H1 (cell line): ENCODE results near the gene RPL19. TPM values are rescaled to one million over a fixed set of nuclear protein-coding genes. Genes with fewer than 3 reads are reported as not detected.

Experiments used
- CTCF ChIA-PET: fragments of 300-600 bp; sonication (Branson Sonifier 250); formaldehyde crosslinking; loops from one replicate; lab custom pipeline; 2021; ENCODE audit not compliant: partially characterized antibody; lab: Charles Lee
- POLR2A ChIA-PET: fragments of 300-600 bp; sonication (Branson Sonifier 250); formaldehyde crosslinking; loops from one replicate; lab custom pipeline; 2021; ENCODE audit warnings: inconsistent platforms; ENCODE audit not compliant: partially characterized antibody; lab: Charles Lee
- DNase-seq, 2 experiments: peaks; one replicate each; pipeline versions ENCODE4 v3.0.0 to v3.0.0-alpha.2; 2010 to 2022; ENCODE audit warnings: low spot score in 2 of 2, low read depth in 1 of 2, mixed read lengths in 1 of 2
- FAIRE-seq: peaks from 2 replicates; lab custom pipeline; 2011; peaks lifted over from hg19 to GRCh38; lab: Jason Lieb, UNC
- H2AFZ ChIP-seq: 2 replicates; pipeline ENCODE4 v1.8.1; 2012; ENCODE audit warnings: low read length, inconsistent platforms
- H2AK5ac ChIP-seq: 2 replicates; pipeline ENCODE4 v1.6.1; 2013; ENCODE audit warnings: low read depth, low read length
- H2BK120ac ChIP-seq: replicated peaks from 2 replicates; pipeline ENCODE3; 2013; ENCODE audit warnings: low read depth, low read length, inconsistent platforms
- H2BK12ac ChIP-seq: 2 replicates; pipeline ENCODE4 v1.6.1; 2013; ENCODE audit warnings: low read depth, low read length
- H2BK15ac ChIP-seq: 2 replicates; pipeline ENCODE4 v1.6.1; 2013; ENCODE audit warnings: low read length
- H2BK20ac ChIP-seq: 2 replicates; pipeline ENCODE4 v1.6.1; 2013; ENCODE audit warnings: low read length
- H2BK5ac ChIP-seq: 2 replicates; pipeline ENCODE4 v1.6.1; 2013; ENCODE audit warnings: low read depth, low read length
- H3K14ac ChIP-seq: 2 replicates; pipeline ENCODE4 v1.6.1; 2013; ENCODE audit warnings: inconsistent platforms; ENCODE audit not compliant: insufficient read length
- H3K18ac ChIP-seq: 2 replicates; pipeline ENCODE4 v1.6.1; 2013; ENCODE audit warnings: low read length; ENCODE audit errors: extremely low read depth
- H3K23ac ChIP-seq: 2 replicates; pipeline ENCODE4 v1.6.1; 2013; ENCODE audit warnings: inconsistent platforms; ENCODE audit not compliant: insufficient read length
- H3K23me2 ChIP-seq: 2 replicates; pipeline ENCODE4 v1.6.1; 2013; ENCODE audit warnings: low read depth, low read length
- H3K27ac ChIP-seq: 2 replicates; pipeline ENCODE4 v1.6.1; 2011; ENCODE audit warnings: low read depth, low read length, inconsistent platforms
- H3K27me3 ChIP-seq, 4 experiments: replicated peaks in 1 of 4; 1 replicate in 1 of 4; 2 replicates in 3 of 4; pipeline versions ENCODE4 v1.6.1 to v1.8.1; 2011 to 2013; ENCODE audit warnings: low read length in 3 of 4, mild to moderate bottlenecking in 3 of 4, inconsistent platforms in 2 of 4, mixed read lengths in 2 of 4, moderate library complexity in 1 of 4; ENCODE audit not compliant: control insufficient read depth in 3 of 4, insufficient read depth in 3 of 4; ENCODE audit errors: extremely low read depth in 1 of 4
- H3K36me3 ChIP-seq, 4 experiments: 2 replicates each; pipeline versions ENCODE4 v1.6.1 to v1.8.1; 2011 to 2013; ENCODE audit warnings: mild to moderate bottlenecking in 4 of 4, low read length in 3 of 4, moderate library complexity in 2 of 4, control low read depth in 1 of 4, inconsistent platforms in 1 of 4; ENCODE audit not compliant: insufficient read depth in 4 of 4, control insufficient read depth in 2 of 4
- H3K4ac ChIP-seq: replicated peaks from 2 replicates; pipeline ENCODE3; 2013; ENCODE audit warnings: low read length, low read depth, mixed read lengths, inconsistent platforms; ENCODE audit not compliant: insufficient read length
- H3K4me1 ChIP-seq, 4 experiments: replicated peaks in 1 of 4; 1 replicate in 1 of 4; 2 replicates in 3 of 4; pipeline versions ENCODE4 v1.6.1 to v1.8.1; 2011 to 2013; ENCODE audit warnings: low read length in 3 of 4, inconsistent platforms in 2 of 4, mixed read lengths in 1 of 4; ENCODE audit not compliant: insufficient read depth in 4 of 4, control insufficient read depth in 3 of 4
- H3K4me2 ChIP-seq, 2 experiments: 2 replicates each; pipeline versions ENCODE4 v1.6.1 to v1.8.1; 2011 to 2013; ENCODE audit warnings: low read depth in 2 of 2, low read length in 2 of 2, control low read depth in 1 of 2, inconsistent platforms in 1 of 2, mild to moderate bottlenecking in 1 of 2; ENCODE audit not compliant: insufficient read depth in 1 of 2
- H3K4me3 ChIP-seq, 4 experiments: fragments of 200-600, 300-600 bp in 1 of 4; sonication (generic), shearing (Covaris generic), sonication (Bioruptor Twin) in 1 of 4; 2 replicates each; pipeline versions ENCODE4 v1.5.1 to v1.8.1; 2011 to 2016; ENCODE audit warnings: low read length in 4 of 4, low read depth in 3 of 4, control low read depth in 2 of 4, inconsistent platforms in 2 of 4, mild to moderate bottlenecking in 2 of 4, mixed read lengths in 1 of 4, moderate library complexity in 1 of 4; ENCODE audit not compliant: insufficient read depth in 2 of 4; ENCODE audit errors: extremely low read depth in 1 of 4
- H3K56ac ChIP-seq: replicated peaks from 2 replicates; pipeline ENCODE3; 2013; ENCODE audit warnings: low read depth, mild to moderate bottlenecking, mixed read lengths, low read length, inconsistent platforms; ENCODE audit not compliant: insufficient read length
- H3K79me1 ChIP-seq: 2 replicates; pipeline ENCODE4 v1.6.1; 2013; ENCODE audit warnings: low read depth, low read length, control low read depth
- H3K79me2 ChIP-seq, 2 experiments: 2 replicates each; pipeline versions ENCODE4 v1.6.1 to v1.8.1; 2012 to 2013; ENCODE audit warnings: low read length in 2 of 2, mild to moderate bottlenecking in 2 of 2, inconsistent platforms in 1 of 2; ENCODE audit not compliant: insufficient read depth in 2 of 2, control insufficient read depth in 1 of 2
- H3K9ac ChIP-seq, 4 experiments: replicated peaks in 1 of 4; 1 replicate in 1 of 4; 2 replicates in 3 of 4; pipeline versions ENCODE4 v1.6.1 to v1.8.1; 2011 to 2013; ENCODE audit warnings: low read depth in 3 of 4, low read length in 3 of 4, control low read depth in 2 of 4, mild to moderate bottlenecking in 2 of 4, moderate library complexity in 2 of 4, inconsistent platforms in 1 of 4; ENCODE audit errors: extremely low read depth in 1 of 4
- H3K9me3 ChIP-seq, 2 experiments: 2 replicates each; pipeline versions ENCODE4 v1.6.1 to v1.8.1; 2012 to 2013; ENCODE audit warnings: mild to moderate bottlenecking in 2 of 2, moderate library complexity in 2 of 2, control low read depth in 1 of 2, inconsistent platforms in 1 of 2, low read depth in 1 of 2, low read length in 1 of 2, mixed read lengths in 1 of 2; ENCODE audit not compliant: insufficient read depth in 2 of 2
- H4K20me1 ChIP-seq, 2 experiments: replicated peaks in 1 of 2; 2 replicates each; pipeline versions ENCODE3 to v1.8.1; 2011 to 2013; ENCODE audit warnings: inconsistent platforms in 2 of 2, low read length in 2 of 2, mild to moderate bottlenecking in 1 of 2; ENCODE audit not compliant: insufficient read depth in 2 of 2, control insufficient read depth in 1 of 2
- H4K5ac ChIP-seq: 2 replicates; pipeline ENCODE4 v1.6.1; 2013; ENCODE audit warnings: low read length, low read depth, mixed read lengths, inconsistent platforms; ENCODE audit not compliant: insufficient read length
- H4K8ac ChIP-seq: 2 replicates; pipeline ENCODE4 v1.8.0; 2013; ENCODE audit warnings: mild to moderate bottlenecking, moderate library complexity, low read length, inconsistent platforms; ENCODE audit not compliant: insufficient read depth; ENCODE audit errors: extremely low read depth
- H4K91ac ChIP-seq: replicated peaks from 2 replicates; pipeline ENCODE3; 2013; ENCODE audit warnings: low read length, mixed read lengths, inconsistent platforms; ENCODE audit not compliant: insufficient read length
- BACH1 ChIP-seq: IDR thresholded peaks from 2 replicates; pipeline ENCODE4 v1.6.1; 2012; ENCODE audit warnings: low read length, improper control_type of control experiment
- CBX8 ChIP-seq: fragments of 300-800, 300-1000 bp; sonication (generic); IDR thresholded peaks from 2 replicates; pipeline ENCODE4 v1.7.1; 2016; ENCODE audit warnings: low read depth, low read length, borderline replicate concordance
- JUND ChIP-seq: IDR thresholded peaks from 2 replicates; pipeline ENCODE4 v1.6.1; 2011; ENCODE audit warnings: mild to moderate bottlenecking, improper control_type of control experiment, low read length
- NRF1 ChIP-seq: IDR thresholded peaks from 2 replicates; pipeline ENCODE4 v1.6.1; 2011; ENCODE audit warnings: mild to moderate bottlenecking, low read depth, low read length, improper control_type of control experiment
- PHF8 ChIP-seq: fragments of 200-600 bp; sonication (generic); conservative IDR thresholded peaks from 2 replicates; pipeline ENCODE4 v1.7.1; 2012; ENCODE audit warnings: low read depth, mild to moderate bottlenecking, inconsistent platforms, low read length, moderate library complexity
- POU5F1 ChIP-seq: IDR thresholded peaks from 2 replicates; pipeline ENCODE4 v1.6.1; 2011; ENCODE audit warnings: low read depth, mild to moderate bottlenecking, low read length, moderate library complexity
- SUZ12 ChIP-seq: fragments of 200-600 bp; sonication (generic); IDR thresholded peaks from 2 replicates; pipeline ENCODE4 v1.6.1; 2012; ENCODE audit warnings: mild to moderate bottlenecking, inconsistent platforms, low read length, moderate library complexity, mixed read lengths
- TAF7 ChIP-seq: optimal IDR thresholded peaks from 2 replicates; pipeline ENCODE3; 2011; ENCODE audit warnings: low read depth, mild to moderate bottlenecking, inconsistent platforms, low read length, moderate library complexity, borderline replicate concordance
- YY1 ChIP-seq: IDR thresholded peaks from 2 replicates; pipeline ENCODE4 v1.6.1; 2011; ENCODE audit warnings: low read depth, mild to moderate bottlenecking, low read length
- WGBS, 2 experiments: shearing (Covaris generic) in 1 of 2; methylation state at CpG; one replicate each; pipeline versions ENCODE4 v1.1.6 to v1.1.7; 2013 to 2015; ENCODE audit warnings: low lambda C conversion rate in 2 of 2, mixed read lengths in 2 of 2, inconsistent platforms in 1 of 2, low coverage in 1 of 2, missing lambda C conversion rate in 1 of 2; ENCODE audit not compliant: insufficient replicate concordance in 2 of 2, insufficient coverage in 1 of 2, insufficient read length in 1 of 2; ENCODE audit errors: extremely low coverage in 1 of 2, missing lambda C conversion rate in 1 of 2; 5-methylcytosine and 5-hydroxymethylcytosine counted together
- polyA plus RNA-seq, 7 experiments: library from polyadenylated mRNA; depleted of rRNA in 3 of 7; stranded (reverse) in 5 of 7; unstranded in 2 of 7; fragments of >200 nt in 5 of 7; fragments of 200-250 nt in 2 of 7; gene quantifications; 1 replicate in 5 of 7; 2 replicates in 1 of 7; 4 replicates in 1 of 7; pipeline versions ENCODE4 v1.2.1 to v1.2.3, GENCODE V29; 2011 to 2013; ENCODE audit warnings: missing spikeins in 2 of 7, mixed read lengths in 2 of 7
- total RNA-seq: library from RNA; stranded (reverse); fragmentation: NEBNext Ultra II Directional; extraction: Animal tissue kit (Norgen Biotek cat#: 25700); gene quantifications from 2 replicates; pipeline ENCODE4 v1.2.1, GENCODE V29; 2021

Gene RPL19
- total and polyA plus RNA-seq, 2 of the 8 experiments (the other 6 are each of a cell fraction or from before 2014, with no cell fraction given), result 2,108 to 2,182 TPM

DNA sequence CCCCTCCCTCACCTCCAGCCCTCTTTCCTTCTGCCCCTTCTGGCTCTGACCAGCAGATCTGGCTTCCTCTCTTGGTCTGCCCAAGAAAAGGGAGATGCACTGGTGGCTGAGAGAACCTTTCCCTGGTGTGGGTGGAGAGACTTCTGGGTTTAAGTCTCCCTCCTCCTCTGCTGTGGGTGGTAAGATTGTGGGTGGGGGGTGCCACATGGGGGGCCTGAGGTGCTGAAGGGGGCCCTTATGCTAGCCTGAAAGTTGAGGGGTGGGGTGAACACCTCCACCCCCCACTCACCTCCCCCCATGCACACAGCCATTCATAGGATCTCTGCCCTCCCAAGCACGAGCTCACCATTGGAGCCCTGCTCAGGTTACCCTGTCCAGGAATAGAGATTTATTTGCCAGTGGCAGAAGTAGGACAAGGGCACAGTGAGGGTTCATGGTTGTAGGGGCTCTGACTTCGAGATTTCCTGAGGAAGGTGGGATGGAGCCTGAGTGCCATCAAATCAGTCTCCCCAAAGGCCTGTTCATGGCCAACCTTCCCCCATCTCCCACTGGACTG lies 27.4 kb downstream of the RPL19 start:
- Histone ChIP-seq H3K18ac (no peak overlapping the region), H3K9ac (no peak overlapping the region), H4K5ac (no peak overlapping the region), H3K27ac (no peak overlapping the region), H2BK12ac (no peak overlapping the region), H3K79me1 (no peaks in the 10 kb centered on the region), H4K8ac (no peak overlapping the region), H3K4me1 (peaks cover 0 to 29% (median 13%) of the 10 kb centered on the region in 4 experiments; a peak in 6 of 7 replicates), H2BK20ac (no peak overlapping the region), H2BK15ac (no peak overlapping the region), H3K4me3 (no peak overlapping the region), H4K91ac (no peak overlapping the region), H2BK5ac (no peak overlapping the region), H3K27me3 (peaks cover 13 to 30% (median 26%) of the 10 kb centered on the region in 4 experiments; a peak in 6 of 7 replicates), H3K4me2 (no peak overlapping the region), H3K4ac (no peak overlapping the region), H2AK5ac (no peak overlapping the region), H2AFZ (no peak overlapping the region), H3K14ac (no peak overlapping the region), H3K23ac (no peak overlapping the region), H4K20me1 (no peaks in the 10 kb centered on the region), H3K56ac (no peak overlapping the region), H2BK120ac (no peak overlapping the region), H3K9me3 (no peaks in the 10 kb centered on the region), H3K79me2 (no peaks in the 10 kb centered on the region), H3K23me2 (peaks cover 10% of the 10 kb centered on the region; the same call in 1 of the 2 replicates), H3K36me3 (no peaks in the 10 kb centered on the region; a peak in 1 of 8 replicates)
- ChIA-PET CTCF (interaction anchor here (0.6 to 2.0 kb wide), 11 partner anchors 9 to 246 kb away, joined by 3 to 12 read pairs (median 3); no protein-coding TSS in a partner anchor), POLR2A (interaction anchor here (0.6 to 1.5 kb wide), 2 partner anchors 27 to 53 kb away, joined by 3 to 7 read pairs; partner anchors contain the start of gene RPL19)
- DNase-seq (no peak), FAIRE-seq (no peak)
- 87% methylated on average over 2 of the region's 2 CpGs; no CpG with 5 or more reads in 1 of the 2 experiments for WGBS, 2 experiments
- TF ChIP-seq TAF7 (no peak), NRF1 (no peak), PHF8 (no peak), CBX8 (no peak), BACH1 (no peak), JUND (no peak), YY1 (no peak), POU5F1 (no peak), SUZ12 (no peak)
